H9 (cell line): ENCODE data around the gene LAMC2. TPM values are rescaled to one million over a fixed set of nuclear protein-coding genes. Genes with fewer than 3 reads are reported as not detected.

Experiments
- DNase-seq: peaks from one replicate; pipeline ENCODE4 v3.0.0-alpha.2; 2017
- H2AFZ ChIP-seq: one replicate; pipeline ENCODE4 v1.6.1; 2013; ENCODE audit warnings: mild to moderate bottlenecking, low read length, control low read depth, moderate library complexity
- H2AK5ac ChIP-seq: 2 replicates; pipeline ENCODE4 v1.6.1; 2013; ENCODE audit warnings: low read length, control low read depth, mixed read lengths; ENCODE audit not compliant: insufficient read length
- H2BK120ac ChIP-seq: one replicate; pipeline ENCODE4 v1.6.1; 2013; ENCODE audit warnings: low read depth, mild to moderate bottlenecking, low read length, control low read depth, inconsistent platforms; ENCODE audit not compliant: poor library complexity, severe bottlenecking
- H2BK12ac ChIP-seq: 2 replicates; pipeline ENCODE4 v1.6.1; 2013; ENCODE audit warnings: low read length, control low read depth, mixed read lengths, low read depth; ENCODE audit not compliant: insufficient read length
- H2BK15ac ChIP-seq: 2 replicates; pipeline ENCODE4 v1.6.1; 2013; ENCODE audit warnings: low read depth, low read length, control low read depth
- H2BK20ac ChIP-seq: one replicate; pipeline ENCODE4 v1.6.1; 2013; ENCODE audit warnings: low read depth, mild to moderate bottlenecking, low read length, control low read depth, inconsistent platforms; ENCODE audit not compliant: poor library complexity, severe bottlenecking
- H2BK5ac ChIP-seq: 2 replicates; pipeline ENCODE4 v1.6.1; 2013; ENCODE audit warnings: low read length, control low read depth, mixed read lengths; ENCODE audit not compliant: insufficient read length
- H3K14ac ChIP-seq: 2 replicates; pipeline ENCODE4 v1.6.1; 2013; ENCODE audit warnings: low read length, control low read depth; ENCODE audit not compliant: insufficient read depth
- H3K18ac ChIP-seq: 2 replicates; pipeline ENCODE4 v1.6.1; 2013; ENCODE audit warnings: low read depth, mild to moderate bottlenecking, mixed read lengths, low read length, control low read depth; ENCODE audit not compliant: insufficient read length
- H3K23ac ChIP-seq: 2 replicates; pipeline ENCODE4 v1.6.1; 2013; ENCODE audit warnings: low read length, control low read depth, mixed read lengths, low read depth; ENCODE audit not compliant: insufficient read length
- H3K23me2 ChIP-seq: 2 replicates; pipeline ENCODE4 v1.6.1; 2013; ENCODE audit warnings: low read depth, mild to moderate bottlenecking, mixed read lengths, low read length, control low read depth; ENCODE audit not compliant: insufficient read length, poor library complexity, severe bottlenecking
- H3K27ac ChIP-seq: 2 replicates; pipeline ENCODE4 v1.5.1; 2013; ENCODE audit warnings: low read length, control low read depth, mixed read lengths, low read depth; ENCODE audit not compliant: insufficient read length
- H3K27me3 ChIP-seq: 2 replicates; pipeline ENCODE4 v1.6.1; 2013; ENCODE audit warnings: low read length, control low read depth, inconsistent platforms; ENCODE audit not compliant: insufficient read depth
- H3K4ac ChIP-seq: 2 replicates; pipeline ENCODE4 v1.6.1; 2013; ENCODE audit warnings: low read depth, mild to moderate bottlenecking, control low read depth, inconsistent platforms, low read length, moderate library complexity
- H3K4me1 ChIP-seq: 2 replicates; pipeline ENCODE4 v1.6.1; 2013; ENCODE audit warnings: low read length, control low read depth, inconsistent platforms; ENCODE audit not compliant: insufficient read depth
- H3K4me2 ChIP-seq: 2 replicates; pipeline ENCODE4 v1.6.1; 2013; ENCODE audit warnings: low read length, control low read depth, mixed read lengths; ENCODE audit not compliant: insufficient read length, insufficient read depth
- H3K56ac ChIP-seq: 2 replicates; pipeline ENCODE4 v1.6.1; 2013; ENCODE audit warnings: low read depth, mild to moderate bottlenecking, mixed read lengths, low read length, control low read depth; ENCODE audit not compliant: insufficient read length
- H3K79me1 ChIP-seq: 2 replicates; pipeline ENCODE4 v1.6.1; 2013; ENCODE audit warnings: low read depth, mild to moderate bottlenecking, moderate library complexity, low read length, control low read depth, inconsistent platforms; ENCODE audit not compliant: insufficient read depth, poor library complexity, severe bottlenecking
- H3K79me2 ChIP-seq: 2 replicates; pipeline ENCODE4 v1.6.1; 2013; ENCODE audit warnings: low read length, control low read depth, inconsistent platforms; ENCODE audit not compliant: insufficient read depth
- H3K9ac ChIP-seq: 2 replicates; pipeline ENCODE4 v1.6.1; 2013; ENCODE audit warnings: low read length, control low read depth, mixed read lengths; ENCODE audit not compliant: insufficient read length; ENCODE audit errors: extremely low read depth
- H3K9me3 ChIP-seq: one replicate; pipeline ENCODE4 v1.6.1; 2013; ENCODE audit warnings: low read depth, low read length, inconsistent platforms; ENCODE audit not compliant: control insufficient read depth
- H3T11ph ChIP-seq: one replicate; pipeline ENCODE4 v1.6.1; 2013; ENCODE audit warnings: mild to moderate bottlenecking, low read length, control low read depth, inconsistent platforms
- H4K20me1 ChIP-seq: one replicate; pipeline ENCODE4 v1.6.1; 2013; ENCODE audit not compliant: control insufficient read depth, insufficient read length, insufficient read depth
- H4K5ac ChIP-seq: 2 replicates; pipeline ENCODE4 v1.6.1; 2013; ENCODE audit warnings: low read depth, mild to moderate bottlenecking, mixed read lengths, low read length, control low read depth; ENCODE audit not compliant: insufficient read length
- H4K8ac ChIP-seq: replicated peaks from 2 replicates; pipeline ENCODE4 v1.6.1; 2013; ENCODE audit warnings: low read length, control low read depth, mixed read lengths, low read depth; ENCODE audit not compliant: insufficient read length
- H4K91ac ChIP-seq: 2 replicates; pipeline ENCODE4 v1.6.1; 2013; ENCODE audit warnings: low read depth, mild to moderate bottlenecking, moderate library complexity, mixed read lengths, low read length, control low read depth; ENCODE audit not compliant: insufficient read length
- H3K27ac Mint-ChIP-seq, 3 experiments: 2 replicates in 2 of 3; 3 replicates in 1 of 3; pipeline ENCODE4 v1.8.0; 2020 to 2021; ENCODE audit warnings: mixed read lengths in 3 of 3, mild to moderate bottlenecking in 1 of 3, moderate library complexity in 1 of 3
- H3K27me3 Mint-ChIP-seq: 2 replicates; pipeline ENCODE4 v1.8.0; 2021; ENCODE audit warnings: low read depth, mild to moderate bottlenecking, moderate library complexity, mixed read lengths
- H3K36me3 Mint-ChIP-seq, 3 experiments: 2 replicates in 2 of 3; 3 replicates in 1 of 3; pipeline ENCODE4 v1.8.0; 2020 to 2021; ENCODE audit warnings: low read depth in 3 of 3, mixed read lengths in 3 of 3; ENCODE audit not compliant: insufficient read depth in 1 of 3
- H3K4me1 Mint-ChIP-seq, 2 experiments: 2 replicates each; pipeline ENCODE4 v1.8.0; 2020; ENCODE audit warnings: mixed read lengths in 2 of 2
- H3K4me3 Mint-ChIP-seq, 2 experiments: 2 replicates in 1 of 2; 3 replicates in 1 of 2; pipeline ENCODE4 v1.8.0; 2020 to 2021; ENCODE audit warnings: mild to moderate bottlenecking in 2 of 2, mixed read lengths in 2 of 2, moderate library complexity in 1 of 2
- H3K9me3 Mint-ChIP-seq, 2 experiments: 2 replicates in 1 of 2; 3 replicates in 1 of 2; pipeline ENCODE4 v1.8.0; 2020; ENCODE audit warnings: mild to moderate bottlenecking in 2 of 2, mixed read lengths in 2 of 2, moderate library complexity in 1 of 2
- CTCF ChIP-seq: fragments of 200-600 bp; sonication (generic); conservative IDR thresholded peaks from 3 replicates; pipeline ENCODE4 v1.8.0; 2021; ENCODE audit warnings: antibody characterized with exemption, mild to moderate bottlenecking
- WGBS: extraction: QIAGEN DNeasy Blood & Tissue Kit; methylation state at CpG from one replicate; pipeline ENCODE4 v1.1.7; 2013; ENCODE audit warnings: missing lambda C conversion rate, low lambda C conversion rate, mixed read lengths; ENCODE audit not compliant: insufficient read length; ENCODE audit errors: extremely low coverage; 5-methylcytosine and 5-hydroxymethylcytosine counted together
- total RNA-seq: library from RNA; stranded (reverse); gene quantifications from 2 replicates; pipeline ENCODE4 v1.2.1, GENCODE V29; 2021

Gene LAMC2
- total RNA-seq, 1 experiment from 2014 or later, result 7.4 TPM

DNA sequence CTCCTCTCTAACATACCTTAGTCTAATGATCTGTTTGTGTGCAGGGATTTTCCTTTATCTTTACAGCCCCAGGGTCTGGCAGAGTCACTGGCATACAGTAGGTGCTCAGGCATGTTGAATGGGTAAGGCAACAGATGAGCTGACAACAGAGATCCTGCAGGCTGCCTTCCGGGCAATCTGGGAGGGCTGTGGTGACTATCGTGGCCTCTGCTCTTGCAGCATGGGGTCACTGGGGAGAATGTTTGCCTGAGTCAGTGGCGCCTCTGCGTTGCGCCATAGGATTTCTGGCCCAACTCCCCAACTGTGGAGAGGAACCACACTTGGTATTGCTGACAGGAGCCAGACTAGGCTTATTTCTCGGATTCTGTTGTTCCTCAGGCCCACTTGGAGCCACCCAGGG is 93.8 kb downstream of the LAMC2 start:
- no peak for TF ChIP-seq CTCF
- no peak overlapping the region for H3K9ac ChIP-seq
- H2BK5ac ChIP-seq, result no peak overlapping the region
- H3K4me2 ChIP-seq, result no peak overlapping the region
- no peak overlapping the region for H2BK12ac ChIP-seq
- no peaks in the 10 kb centered on the region for H3K9me3 Mint-ChIP-seq
- H3K79me1 ChIP-seq, result no peaks in the 10 kb centered on the region
- H4K8ac ChIP-seq, result no peak overlapping the region
- no peaks in the 10 kb centered on the region for H3K23me2 ChIP-seq
- peaks cover 8% of the 10 kb centered on the region; the same call in 1 of the 2 replicates for H3K4me1 ChIP-seq
- H3K27me3 Mint-ChIP-seq, result no peaks in the 10 kb centered on the region
- no peak overlapping the region for H3K18ac ChIP-seq
- peaks cover 0 to 4% (median 0%) of the 10 kb centered on the region in 3 experiments; a peak in 2 of 7 replicates for H3K36me3 Mint-ChIP-seq
- no peak overlapping the region for H2BK120ac ChIP-seq
- no peak overlapping the region for H3K23ac ChIP-seq
- H3K4me3 Mint-ChIP-seq, result no peak overlapping the region; a peak in 1 of 5 replicates
- H4K20me1 ChIP-seq, result no peaks in the 10 kb centered on the region
- no peak overlapping the region for H4K5ac ChIP-seq
- no peak overlapping the region for H2BK15ac ChIP-seq
- no peak overlapping the region for H2AK5ac ChIP-seq
- peak overlapping the region in 2 of 3 experiments; percentile 33 to 92; a peak in 3 of 7 replicates for H3K27ac Mint-ChIP-seq
- no peak overlapping the region for H3K27ac ChIP-seq
- H2AFZ ChIP-seq, result no peak overlapping the region
- H3K4ac ChIP-seq, result no peak overlapping the region
- no peak overlapping the region for H3T11ph ChIP-seq
- no peak overlapping the region for H2BK20ac ChIP-seq
- H3K79me2 ChIP-seq, result no peaks in the 10 kb centered on the region
- no peak overlapping the region for H4K91ac ChIP-seq
- H3K9me3 ChIP-seq, result no peaks in the 10 kb centered on the region
- H3K14ac ChIP-seq, result no peak overlapping the region
- no CpG with 5 or more reads among the region's 6 CpGs for WGBS
- peaks cover 35 to 44% of the 10 kb centered on the region in 2 experiments for H3K4me1 Mint-ChIP-seq
- H3K56ac ChIP-seq, result no peak overlapping the region
- no peaks in the 10 kb centered on the region for H3K27me3 ChIP-seq
- no peak for DNase-seq
